SK-N-SH (cell line): ENCODE measurements around the gene ZNF331. TPM values are rescaled to one million over a fixed set of nuclear protein-coding genes. Genes with fewer than 3 reads are reported as not detected.

Source experiments
- CTCF ChIA-PET: fragments of 300-600, 350-600 bp; formaldehyde crosslinking; extraction: SDS; loops from one replicate; lab custom pipeline; 2021; lab: Yijun Ruan, JAX
- POLR2A ChIA-PET: fragments of 350-600 bp; sonication (Branson Sonifier 250); formaldehyde crosslinking; extraction: SDS; loops from one replicate; lab custom pipeline; 2020; ENCODE audit warnings: antibody characterized with exemption, inconsistent platforms; lab: Yijun Ruan, JAX
- DNase-seq: peaks from one replicate; pipeline ENCODE4 v3.0.0; 2012
- H2AFZ ChIP-seq: fragments of 200-600 bp; sonication (generic); 2 replicates; pipeline ENCODE4 v1.8.1; 2016; ENCODE audit warnings: antibody characterized with exemption, mild to moderate bottlenecking, low read depth
- H3F3A ChIP-seq: fragments of 200-600 bp; sonication (generic); replicated peaks from 2 replicates; pipeline ENCODE3; 2016; ENCODE audit warnings: antibody characterized with exemption, mild to moderate bottlenecking; ENCODE audit not compliant: insufficient read depth
- H3K27ac ChIP-seq, 2 experiments: fragments of 200-500 bp in 1 of 2; fragments of 200-600 bp in 1 of 2; sonication (Bioruptor generic) in 1 of 2; sonication (generic), shearing (Covaris generic) in 1 of 2; 2 replicates each; pipeline versions ENCODE4 v1.5.1 to v1.6.1; 2014 to 2016; ENCODE audit warnings: low read depth in 2 of 2, inconsistent platforms in 1 of 2, low read length in 1 of 2, mild to moderate bottlenecking in 1 of 2, mixed read lengths in 1 of 2
- H3K27me3 ChIP-seq: fragments of 200-600 bp; sonication (generic), shearing (Covaris generic); 2 replicates; pipeline ENCODE4 v1.6.1; 2016; ENCODE audit warnings: mixed run types; ENCODE audit not compliant: insufficient read depth
- H3K36me3 ChIP-seq, 2 experiments: fragments of 200-500 bp in 1 of 2; fragments of 200-600 bp in 1 of 2; sonication (Bioruptor generic) in 1 of 2; sonication (generic) in 1 of 2; replicated peaks in 1 of 2; 2 replicates each; pipeline versions ENCODE3 to v1.5.1; 2014 to 2016; ENCODE audit warnings: low read length in 1 of 2, mild to moderate bottlenecking in 1 of 2; ENCODE audit not compliant: insufficient read depth in 2 of 2, control insufficient read depth in 1 of 2
- H3K4me1 ChIP-seq, 2 experiments: fragments of 200-500 bp in 1 of 2; fragments of 200-600 bp in 1 of 2; sonication (Bioruptor generic) in 1 of 2; sonication (generic), shearing (Covaris generic) in 1 of 2; 2 replicates each; pipeline versions ENCODE4 v1.5.1 to v1.6.1; 2014 to 2016; ENCODE audit warnings: low read depth in 1 of 2, low read length in 1 of 2, mixed run types in 1 of 2; ENCODE audit not compliant: insufficient read depth in 2 of 2, control insufficient read depth in 1 of 2
- H3K4me2 ChIP-seq: fragments of 200-600 bp; sonication (generic), shearing (Covaris generic); 2 replicates; pipeline ENCODE4 v1.6.1; 2017; ENCODE audit warnings: mixed run types
- H3K4me3 ChIP-seq, 2 experiments: fragments of 200-500 bp in 1 of 2; fragments of 200-600 bp in 1 of 2; sonication (Bioruptor generic) in 1 of 2; sonication (generic), shearing (Covaris generic) in 1 of 2; 2 replicates each; pipeline versions ENCODE4 v1.5.1 to v1.8.1; 2014 to 2016; ENCODE audit warnings: low read depth in 2 of 2, inconsistent platforms in 1 of 2, low read length in 1 of 2, mild to moderate bottlenecking in 1 of 2, mixed read lengths in 1 of 2, moderate library complexity in 1 of 2
- H3K79me2 ChIP-seq: fragments of 200-600 bp; sonication (generic); 2 replicates; pipeline ENCODE4 v1.8.1; 2017; ENCODE audit warnings: mild to moderate bottlenecking; ENCODE audit not compliant: insufficient read depth
- H3K9ac ChIP-seq: fragments of 200-600 bp; sonication (generic); 2 replicates; pipeline ENCODE4 v1.6.1; 2017; ENCODE audit warnings: mixed run types
- H3K9me2 ChIP-seq: fragments of 200-600 bp; sonication (generic); 2 replicates; pipeline ENCODE4 v1.6.1; 2017; ENCODE audit warnings: mixed run types
- H3K9me3 ChIP-seq: fragments of 200-600 bp; sonication (generic); 2 replicates; pipeline ENCODE4 v1.6.1; 2017; ENCODE audit warnings: mixed run types, mild to moderate bottlenecking, moderate library complexity
- H4K20me1 ChIP-seq: fragments of 200-600 bp; sonication (generic); 2 replicates; pipeline ENCODE4 v1.6.1; 2017; ENCODE audit warnings: mild to moderate bottlenecking, mixed run types; ENCODE audit not compliant: insufficient read depth
- CHD2 ChIP-seq: fragments of 150-350 bp; IDR thresholded peaks from 2 replicates; pipeline ENCODE4 v1.6.1; 2018; ENCODE audit warnings: low read length; ENCODE audit not compliant: partially characterized antibody
- EP300 ChIP-seq, 2 experiments: IDR thresholded peaks; 2 replicates each; pipeline versions ENCODE4 v1.4.0 to v1.6.1; 2012; ENCODE audit warnings: borderline replicate concordance in 1 of 2, low read depth in 1 of 2, low read length in 1 of 2
- FOSL2 ChIP-seq: IDR thresholded peaks from 2 replicates; pipeline ENCODE4 v1.4.0; 2012; ENCODE audit warnings: low read depth, mild to moderate bottlenecking, moderate library complexity, borderline replicate concordance
- IRF3 ChIP-seq: fragments of 150-350 bp; IDR thresholded peaks from 2 replicates; pipeline ENCODE4 v1.6.1; 2016; ENCODE audit warnings: mild to moderate bottlenecking, low read depth, low read length
- MAX ChIP-seq: IDR thresholded peaks from 2 replicates; pipeline ENCODE4 v1.4.0; 2012; ENCODE audit warnings: low read depth
- MXI1 ChIP-seq: IDR thresholded peaks from 2 replicates; pipeline ENCODE4 v1.6.1; 2012; ENCODE audit warnings: mild to moderate bottlenecking, low read depth, low read length, improper control_type of control experiment
- NRF1 ChIP-seq: IDR thresholded peaks from 2 replicates; pipeline ENCODE4 v1.6.1; 2012; ENCODE audit warnings: low read depth, mild to moderate bottlenecking, low read length
- SIN3A ChIP-seq: IDR thresholded peaks from 2 replicates; pipeline ENCODE4 v1.6.1; 2012; ENCODE audit warnings: low read depth, mild to moderate bottlenecking, low read length, moderate library complexity, borderline replicate concordance
- TCF12 ChIP-seq: IDR thresholded peaks from 2 replicates; pipeline ENCODE4 v1.4.0; 2012
- WGBS: methylation state at CpG from one replicate; pipeline ENCODE4 v1.1.6; 2017; ENCODE audit warnings: low lambda C conversion rate; 5-methylcytosine and 5-hydroxymethylcytosine counted together
- polyA plus RNA-seq, 3 experiments: library from polyadenylated mRNA; depleted of rRNA; stranded (reverse); fragments of >200 nt; gene quantifications; 2 replicates each; pipeline ENCODE4 v1.2.3, GENCODE V29; 2012

ZNF331 gene
- polyA plus RNA-seq, 1 of the 3 experiments (the other 2 are of a cell fraction) = 7.2 TPM

- Histone ChIP-seq H4K20me1 (no peaks in the 10 kb centered on the region), H3K4me3 (peak overlapping the region in 1 of 2 experiments; percentile 60; a peak in 1 of 4 replicates), H3K9me3 (no peaks in the 10 kb centered on the region), H3K79me2 (no peaks in the 10 kb centered on the region), H2AFZ (peak overlapping the region; percentile 83; the same call in 1 of the 2 replicates), H3K9me2 (no peaks in the 10 kb centered on the region), H3K4me1 (no peaks in the 10 kb centered on the region; a peak in 1 of 4 replicates), H3K9ac (no peak overlapping the region), H3K4me2 (no peak overlapping the region), H3F3A (peaks cover 5% of the 10 kb centered on the region), H3K27ac (no peak overlapping the region), H3K36me3 (no peaks in the 10 kb centered on the region), H3K27me3 (no peaks in the 10 kb centered on the region)
- CTCF ChIA-PET = no interaction called here
- no peak for DNase-seq
- 92% methylated on average over 2 of the region's 2 CpGs for WGBS
- POLR2A ChIA-PET = no interaction called here
- TF ChIP-seq CHD2 = no peak
- no peak for TF ChIP-seq FOSL2
- TF ChIP-seq EP300 (IDR thresholded peaks at IDR 0.05; ENCODE audit: borderline replicate concordance in 1 of 2, low read depth in 1 of 2, low read length in 1 of 2) = no peak
- TF ChIP-seq TCF12 = no peak
- no peak for TF ChIP-seq SIN3A
- TF ChIP-seq, all 33 proteins: peak for 0
Observed at GRCh38 chr19:53553156-53553555, 15.2 kb downstream of the ZNF331 start.

GRCh38 chr19:53553865-53554791 lies 16.2 kb downstream of the ZNF331 start:
- Histone ChIP-seq H3K9me3 (no peaks in the 10 kb centered on the region), H3K27me3 (no peaks in the 10 kb centered on the region), H4K20me1 (no peaks in the 10 kb centered on the region), H3K36me3 (peaks cover 0 to under 1% of the 10 kb centered on the region in 2 experiments)
- CTCF ChIA-PET = no interaction called here
- peak; percentile 89 for DNase-seq
- TF ChIP-seq NRF1 (peak; percentile 78), MXI1 (peak; percentile 91), IRF3 (no peak), MAX (peak; percentile 82)
- TF ChIP-seq, all 33 proteins: peak for 3
- Histone ChIP-seq H2AFZ (peak overlapping the region; percentile 83), H3K4me3 (peak overlapping the region; percentile 60 to 64), H3K9me2 (no peaks in the 10 kb centered on the region), H3K4me1 (no peaks in the 10 kb centered on the region; a peak in 1 of 4 replicates), H3K9ac (peak overlapping the region; percentile 41), H3K4me2 (peak overlapping the region; percentile 77), H3K79me2 (no peaks in the 10 kb centered on the region), H3K27ac (peak overlapping the region in 1 of 2 experiments; percentile 29; a peak in 1 of 4 replicates), H3F3A (peaks cover 6% of the 10 kb centered on the region)
- WGBS = 74% methylated on average over 35 of the region's 77 CpGs
- POLR2A ChIA-PET = no interaction called here
